Osteocyte (in vitro differentiated cells): ENCODE data around the gene XXYLT1. TPM values are rescaled to one million over a fixed set of nuclear protein-coding genes. Genes with fewer than 3 reads are reported as not detected.

ENCODE experiments used
- DNase-seq: peaks from one replicate; pipeline ENCODE4 v3.0.0; 2021; ENCODE audit warnings: mixed read lengths; ENCODE audit not compliant: unreplicated experiment; ENCODE audit errors: extremely low spot score
- H3K27ac Mint-ChIP-seq: one replicate; pipeline ENCODE4 v1.8.0; 2021; ENCODE audit warnings: mild to moderate bottlenecking, mixed read lengths; ENCODE audit not compliant: unreplicated experiment
- H3K27me3 Mint-ChIP-seq: one replicate; pipeline ENCODE4 v1.8.0; 2021; ENCODE audit warnings: mixed read lengths; ENCODE audit not compliant: unreplicated experiment
- H3K36me3 Mint-ChIP-seq: one replicate; pipeline ENCODE4 v1.8.0; 2021; ENCODE audit warnings: mixed read lengths; ENCODE audit not compliant: unreplicated experiment
- H3K4me1 Mint-ChIP-seq: one replicate; pipeline ENCODE4 v1.8.0; 2021; ENCODE audit warnings: mixed read lengths; ENCODE audit not compliant: unreplicated experiment
- H3K4me3 Mint-ChIP-seq: one replicate; pipeline ENCODE4 v1.8.0; 2021; ENCODE audit warnings: mild to moderate bottlenecking, moderate library complexity, mixed read lengths; ENCODE audit not compliant: unreplicated experiment
- H3K9me3 Mint-ChIP-seq: one replicate; pipeline ENCODE4 v1.8.0; 2021; ENCODE audit warnings: mixed read lengths; ENCODE audit not compliant: unreplicated experiment
- CTCF ChIP-seq: fragments of 200-600 bp; sonication (generic); IDR thresholded peaks from 2 replicates; pipeline ENCODE4 v1.5.0; 2021; ENCODE audit warnings: antibody characterized with exemption, mild to moderate bottlenecking, moderate library complexity
- total RNA-seq: library from RNA; stranded (reverse); gene quantifications from 2 replicates; pipeline ENCODE4 v1.2.1, GENCODE V29; 2021

Gene XXYLT1
- total RNA-seq, 1 donor from 2014 or later = 35.8 TPM

- H3K4me3 Mint-ChIP-seq = no peak overlapping the region
- peaks cover 38% of the 10 kb centered on the region for H3K4me1 Mint-ChIP-seq
- H3K9me3 Mint-ChIP-seq = no peaks in the 10 kb centered on the region
- H3K27me3 Mint-ChIP-seq = no peaks in the 10 kb centered on the region
- peak overlapping the region; percentile 10 for H3K27ac Mint-ChIP-seq
- no peak for TF ChIP-seq CTCF
- no peak for DNase-seq
- H3K36me3 Mint-ChIP-seq = no peaks in the 10 kb centered on the region
These were observed 165.6 kb downstream of the XXYLT1 start for GRCh38 chr3:195105389-195105788.

- DNase-seq = no peak
- Mint-ChIP-seq H3K36me3 (no peaks in the 10 kb centered on the region), H3K27ac (no peak overlapping the region), H3K27me3 (no peaks in the 10 kb centered on the region), H3K4me3 (no peak overlapping the region), H3K4me1 (peaks cover 38% of the 10 kb centered on the region), H3K9me3 (no peaks in the 10 kb centered on the region)
- no peak for TF ChIP-seq CTCF
These were observed 166.6 kb downstream of the XXYLT1 start for GRCh38 chr3:195104340-195104739.

- no peak overlapping the region for H3K4me3 Mint-ChIP-seq
- no peak for DNase-seq
- no peaks in the 10 kb centered on the region for H3K9me3 Mint-ChIP-seq
- peaks cover 38% of the 10 kb centered on the region for H3K4me1 Mint-ChIP-seq
- no peaks in the 10 kb centered on the region for H3K27me3 Mint-ChIP-seq
- no peak overlapping the region for H3K27ac Mint-ChIP-seq
- no peaks in the 10 kb centered on the region for H3K36me3 Mint-ChIP-seq
- TF ChIP-seq CTCF = no peak
These were observed 167.3 kb downstream of the XXYLT1 start for GRCh38 chr3:195103623-195104022.

GRCh38 chr3:195102609-195103467, 168.1 kb downstream of the XXYLT1 start:
- TF ChIP-seq CTCF = no peak
- no peak for DNase-seq
- H3K4me3 Mint-ChIP-seq = no peak overlapping the region
- peak overlapping the region; percentile 66 for H3K27ac Mint-ChIP-seq
- no peaks in the 10 kb centered on the region for H3K9me3 Mint-ChIP-seq
- H3K36me3 Mint-ChIP-seq = no peaks in the 10 kb centered on the region
- peaks cover 41% of the 10 kb centered on the region for H3K4me1 Mint-ChIP-seq
- no peaks in the 10 kb centered on the region for H3K27me3 Mint-ChIP-seq

- Mint-ChIP-seq H3K9me3 (no peaks in the 10 kb centered on the region), H3K27me3 (no peaks in the 10 kb centered on the region), H3K4me3 (no peak overlapping the region), H3K36me3 (no peaks in the 10 kb centered on the region), H3K4me1 (peaks cover 42% of the 10 kb centered on the region), H3K27ac (peak overlapping the region; percentile 66)
- no peak for TF ChIP-seq CTCF
- no peak for DNase-seq
These were observed 168.9 kb downstream of the XXYLT1 start for GRCh38 chr3:195101927-195102608.
